T-cell (primary cell): ENCODE results near the gene IFNAR1. TPM values are rescaled to one million over a fixed set of nuclear protein-coding genes. Genes with fewer than 3 reads are reported as not detected.

Source experiments
- ATAC-seq, 4 experiments: fragments of 200-7000 bp in 3 of 4; fragments of 150-1000 bp in 1 of 4; cut with Tn5 transposase; replicated peaks in 1 of 4; 1 replicate in 3 of 4; 2 replicates in 1 of 4; pipeline ENCODE4 v1.10.0; 2021; ENCODE audit warnings: moderate library complexity in 3 of 4, mild to moderate bottlenecking in 2 of 4, moderate number of reproducible peaks in 1 of 4
- CTCF ChIA-PET, 2 donors: fragments of 300-600 bp; sonication (Branson Sonifier 250); formaldehyde crosslinking; loops; one replicate each; lab custom pipeline; 2022; ENCODE audit warnings: antibody characterized with exemption in 2 of 2; lab: Charles Lee
- POLR2A ChIA-PET, 2 donors: fragments of 300-600 bp; sonication (Branson Sonifier 250); formaldehyde crosslinking; loops; one replicate each; lab custom pipeline; 2022; ENCODE audit warnings: antibody characterized with exemption in 2 of 2; lab: Charles Lee
- DNase-seq, 35 experiments: peaks; one replicate each; pipeline versions ENCODE4 v3.0.0 to v3.0.0-alpha.2; 2013 to 2023
- H3K27ac ChIP-seq: one replicate; pipeline ENCODE4 v1.5.1; 2013; ENCODE audit warnings: low read length
- H3K27me3 ChIP-seq, 2 experiments: replicated peaks in 1 of 2; 1 replicate in 1 of 2; 2 replicates in 1 of 2; pipeline versions ENCODE4 v1.6.1 to v1.7.0; 2013; ENCODE audit warnings: low read length in 1 of 2, mixed read lengths in 1 of 2; ENCODE audit not compliant: control insufficient read depth in 2 of 2, insufficient read depth in 2 of 2; ENCODE audit errors: extremely low read depth in 1 of 2
- H3K36me3 ChIP-seq, 2 donors: 1 replicate in 1 of 2; 2 replicates in 1 of 2; pipeline versions ENCODE4 v1.6.1 to v1.7.0; 2013; ENCODE audit warnings: low read length in 1 of 2; ENCODE audit not compliant: control insufficient read depth in 2 of 2, insufficient read depth in 1 of 2; ENCODE audit errors: extremely low read depth in 1 of 2
- H3K4me1 ChIP-seq, 2 experiments: 1 replicate in 1 of 2; 2 replicates in 1 of 2; pipeline versions ENCODE4 v1.6.1 to v1.7.0; 2013; ENCODE audit warnings: low read length in 2 of 2, mixed read lengths in 1 of 2; ENCODE audit not compliant: insufficient read depth in 2 of 2, control insufficient read depth in 1 of 2; ENCODE audit errors: extremely low read depth in 1 of 2
- H3K4me3 ChIP-seq, 2 donors: 1 replicate in 1 of 2; 2 replicates in 1 of 2; pipeline versions ENCODE4 v1.5.1 to v1.7.0; 2013; ENCODE audit warnings: mild to moderate bottlenecking in 2 of 2, low read length in 1 of 2, moderate library complexity in 1 of 2; ENCODE audit not compliant: control insufficient read depth in 1 of 2; ENCODE audit errors: extremely low read depth in 1 of 2
- H3K9me3 ChIP-seq: 2 replicates; pipeline ENCODE4 v1.7.0; 2013
- H3K27ac Mint-ChIP-seq, 2 donors: one replicate each; pipeline ENCODE4 v1.8.0; 2020 to 2021; ENCODE audit warnings: mild to moderate bottlenecking in 2 of 2, mixed read lengths in 2 of 2
- H3K27me3 Mint-ChIP-seq, 2 donors: one replicate each; pipeline ENCODE4 v1.8.0; 2021 to 2022; ENCODE audit warnings: mixed read lengths in 2 of 2
- H3K36me3 Mint-ChIP-seq: one replicate; pipeline ENCODE4 v1.8.0; 2021; ENCODE audit warnings: mixed read lengths
- H3K4me1 Mint-ChIP-seq, 3 donors: one replicate each; pipeline ENCODE4 v1.8.0; 2020 to 2022; ENCODE audit warnings: mixed read lengths in 3 of 3, mild to moderate bottlenecking in 1 of 3
- H3K4me3 Mint-ChIP-seq, 3 donors: one replicate each; pipeline ENCODE4 v1.8.0; 2020 to 2022; ENCODE audit warnings: mild to moderate bottlenecking in 3 of 3, mixed read lengths in 3 of 3, moderate library complexity in 3 of 3
- H3K9me3 Mint-ChIP-seq, 3 donors: one replicate each; pipeline ENCODE4 v1.8.0; 2020 to 2022; ENCODE audit warnings: mixed read lengths in 3 of 3
- WGBS: methylation state at CpG from one replicate; pipeline ENCODE4 v1.1.5; 2013; ENCODE audit warnings: missing lambda C conversion rate; ENCODE audit not compliant: insufficient coverage; 5-methylcytosine and 5-hydroxymethylcytosine counted together
- total RNA-seq, 35 experiments: library from RNA in 6 of 35; stranded (reverse) in 6 of 35; fragments of 120-200 nt in 1 of 35; gene quantifications; one replicate each; pipeline versions ENCODE4 v1.2.1 to v1.2.4 and lab custom pipeline; 2013 to 2026

The IFNAR1 gene
- total RNA-seq, 5 donors from 2014 or later (not counting 1 experiment from before 2014, with no cell fraction given), result 22.1 to 51.1 (median 45.6) TPM

DNA sequence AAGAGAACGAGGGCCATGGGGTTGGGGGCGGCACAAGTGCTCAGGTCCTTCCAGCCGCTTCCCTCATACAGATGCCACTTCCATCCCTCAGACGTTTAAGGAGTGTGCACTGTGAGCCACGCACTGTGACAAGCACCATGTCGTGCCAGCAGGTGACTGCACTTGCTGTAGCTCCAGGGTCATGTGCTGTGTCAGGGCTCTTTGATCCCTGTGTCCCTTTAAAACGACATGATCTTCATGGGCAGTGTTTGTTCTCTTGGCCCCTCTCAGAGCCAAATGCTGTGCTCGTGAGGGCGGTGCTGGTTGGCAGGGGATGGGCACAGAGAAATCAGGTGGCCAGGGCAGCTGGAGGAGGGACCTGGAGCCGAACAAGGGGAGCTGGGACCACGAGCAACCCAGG lies 38.7 kb upstream of the IFNAR1 start:
- peaks cover 52% of the 10 kb centered on the region for H3K36me3 Mint-ChIP-seq
- CTCF ChIA-PET, result no interaction called here

DNA sequence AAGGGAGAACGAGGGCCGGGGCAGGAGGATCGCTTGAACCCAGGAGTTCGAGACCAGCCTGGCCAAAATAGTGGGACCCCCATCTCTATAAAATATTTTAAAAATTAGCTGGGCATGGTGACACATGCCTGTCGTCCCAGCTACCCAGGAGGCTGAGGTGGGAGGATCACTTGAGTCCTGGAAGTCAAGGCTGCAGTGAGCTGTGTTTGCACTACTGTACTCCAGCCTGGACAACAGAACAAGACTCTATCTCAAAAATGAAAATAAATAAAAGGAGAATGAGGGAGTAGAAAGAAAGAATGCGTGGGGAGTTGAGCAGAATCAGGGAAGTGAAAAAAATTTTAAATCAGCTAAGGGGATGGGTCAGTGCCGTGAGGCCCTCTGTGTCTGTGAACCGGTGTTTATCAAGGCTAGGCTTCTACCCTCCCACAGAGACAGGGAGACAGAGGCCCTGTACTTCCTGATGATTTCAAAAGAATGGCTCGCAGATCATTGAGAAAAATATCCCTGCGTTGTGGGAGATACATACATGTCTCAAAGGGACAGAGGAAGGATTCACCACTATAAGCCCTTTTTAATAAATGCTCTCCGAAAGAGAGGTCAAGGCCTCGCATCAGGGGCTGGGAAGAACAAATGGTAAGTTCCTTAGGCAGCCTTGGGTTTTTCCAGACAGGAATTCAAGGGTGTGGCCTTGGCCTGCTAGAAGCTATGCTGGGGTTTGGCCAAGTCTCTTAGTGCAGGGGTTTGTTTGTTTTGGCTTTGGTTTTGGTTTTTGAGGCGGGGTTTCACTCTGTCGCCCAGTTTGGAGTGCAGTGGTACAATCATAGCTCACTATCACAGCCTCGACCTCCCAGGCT lies 37.9 kb upstream of the IFNAR1 start:
- 100% methylated on average over 4 of the region's 15 CpGs for WGBS
- Mint-ChIP-seq H3K27ac (peak overlapping the region in 1 of 2 donors; percentile 52), H3K4me1 (peaks cover 8 to 14% (median 10%) of the 10 kb centered on the region in 3 donors), H3K36me3 (peaks cover 50% of the 10 kb centered on the region), H3K4me3 (no peak overlapping the region), H3K9me3 (no peaks in the 10 kb centered on the region), H3K27me3 (no peaks in the 10 kb centered on the region)
- CTCF ChIA-PET, result no interaction called here
- peaks cover 0 to 4% of the 10 kb centered on the region in 2 experiments for H3K4me1 ChIP-seq
- POLR2A ChIA-PET, result no interaction called here
- H3K9me3 ChIP-seq, result no peaks in the 10 kb centered on the region
- no peaks in the 10 kb centered on the region for H3K27me3 ChIP-seq
- DNase-seq (no peak), ATAC-seq (no peak)
- no peak overlapping the region for H3K4me3 ChIP-seq
- peaks cover 40 to 78% of the 10 kb centered on the region in 2 donors for H3K36me3 ChIP-seq
- no peak overlapping the region for H3K27ac ChIP-seq

More for the DNA sequence above, 38.7 kb upstream of the IFNAR1 start:
- DNase-seq, result no peak
- H3K4me1 ChIP-seq, result peaks cover 0 to 4% of the 10 kb centered on the region in 2 experiments
- WGBS, result 93% methylated on average over 11 of the region's 11 CpGs
- no peak overlapping the region for H3K4me3 ChIP-seq
- H3K27me3 ChIP-seq, result no peaks in the 10 kb centered on the region
- Mint-ChIP-seq H3K27ac (no peak overlapping the region), H3K9me3 (no peaks in the 10 kb centered on the region), H3K4me3 (no peak overlapping the region), H3K4me1 (peaks cover 6 to 14% (median 8%) of the 10 kb centered on the region in 3 donors), H3K27me3 (no peaks in the 10 kb centered on the region)
- H3K27ac ChIP-seq, result no peak overlapping the region
- POLR2A ChIA-PET, result no interaction called here
- ATAC-seq, result no peak
- H3K36me3 ChIP-seq, result peaks cover 45 to 80% of the 10 kb centered on the region in 2 donors
- H3K9me3 ChIP-seq, result no peaks in the 10 kb centered on the region

DNA sequence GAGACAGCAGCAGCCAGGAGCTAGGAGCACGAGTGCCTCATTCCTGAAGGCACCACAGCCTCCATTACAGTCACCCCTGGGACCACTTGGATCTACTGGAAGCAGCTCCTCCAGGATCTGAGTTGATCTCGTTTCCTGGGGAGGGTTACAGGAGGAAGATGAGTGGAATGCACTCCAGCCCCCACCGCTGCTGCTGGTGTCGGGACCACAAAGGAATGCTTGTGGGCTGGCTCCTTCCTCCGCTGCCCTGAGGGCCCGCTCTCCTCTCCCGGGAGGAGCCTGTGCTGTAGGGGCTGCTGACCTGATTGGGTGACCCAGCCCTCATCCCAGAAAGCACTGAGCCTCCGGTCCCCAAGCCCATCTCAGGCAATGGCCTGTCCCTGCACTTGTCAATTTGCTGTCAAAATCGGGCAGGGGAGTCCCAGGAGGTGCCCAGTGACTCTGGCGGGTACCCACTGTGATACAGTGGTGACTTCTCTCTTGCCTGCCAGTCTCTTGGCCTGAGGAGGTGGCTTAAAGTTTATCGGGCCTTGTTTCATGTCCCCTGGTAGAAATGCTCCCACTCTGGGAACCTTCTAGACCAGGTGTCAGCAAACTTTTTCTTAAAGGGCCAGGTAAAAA lies 35.5 kb upstream of the IFNAR1 start:
- ChIA-PET CTCF (no interaction called here), POLR2A (no interaction called here)
- 100% methylated on average over 8 of the region's 11 CpGs for WGBS
- Mint-ChIP-seq H3K27me3 (no peaks in the 10 kb centered on the region), H3K36me3 (peaks cover 51% of the 10 kb centered on the region), H3K4me1 (peaks cover 24 to 28% (median 24%) of the 10 kb centered on the region in 3 donors), H3K27ac (no peak overlapping the region), H3K9me3 (no peaks in the 10 kb centered on the region), H3K4me3 (no peak overlapping the region)
- H3K4me3 ChIP-seq, result no peak overlapping the region
- no peak overlapping the region for H3K27ac ChIP-seq
- H3K9me3 ChIP-seq, result no peaks in the 10 kb centered on the region
- peaks cover 7 to 20% of the 10 kb centered on the region in 2 experiments for H3K4me1 ChIP-seq
- no peaks in the 10 kb centered on the region for H3K27me3 ChIP-seq
- no peak for DNase-seq
- peaks cover 27 to 78% of the 10 kb centered on the region in 2 donors for H3K36me3 ChIP-seq
- ATAC-seq, result no peak

DNA sequence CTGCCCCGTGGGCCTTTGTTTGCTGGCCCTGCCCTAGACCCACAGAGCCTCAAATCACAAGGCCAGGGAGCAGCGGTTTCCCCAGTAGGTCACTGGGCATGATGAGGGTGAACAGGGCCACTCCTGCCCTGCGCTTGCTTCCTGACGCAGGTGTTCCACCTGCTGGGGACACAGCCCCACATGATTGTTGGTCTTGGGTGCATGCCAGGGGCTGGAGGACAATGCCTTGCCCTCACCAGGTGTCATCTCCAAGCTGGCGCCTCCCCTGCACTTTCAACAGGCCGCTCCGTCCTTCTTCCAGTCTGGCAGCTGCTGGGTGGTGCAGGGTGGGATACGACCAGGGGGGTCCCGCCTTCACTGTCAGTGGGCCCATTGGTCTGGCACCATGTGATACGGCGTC lies 34.3 kb upstream of the IFNAR1 start:
- no peak for DNase-seq
- Mint-ChIP-seq H3K27ac (no peak overlapping the region), H3K4me3 (no peak overlapping the region)

DNA sequence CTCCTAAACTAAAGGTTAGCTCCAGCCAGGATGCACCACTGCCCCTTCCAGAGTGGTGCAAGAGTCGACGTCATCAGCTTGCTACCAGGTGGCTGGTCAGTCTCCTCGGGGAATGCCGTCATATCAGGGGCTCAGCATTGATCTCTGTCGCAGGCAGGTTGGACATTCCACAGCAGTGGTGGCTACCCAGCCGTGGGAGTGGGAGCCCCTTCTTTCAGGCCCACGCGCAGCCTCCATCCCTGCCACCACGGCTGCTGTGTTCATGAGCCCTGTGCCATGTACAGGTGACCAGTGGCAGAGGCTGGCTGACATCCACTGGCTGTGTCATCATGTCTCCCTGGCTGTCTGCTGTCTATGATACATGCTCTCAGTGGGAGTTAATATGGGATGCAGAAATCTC lies 33.1 kb upstream of the IFNAR1 start:
- Mint-ChIP-seq H3K9me3 (no peaks in the 10 kb centered on the region), H3K27ac (peak overlapping the region in 1 of 2 donors; percentile 95), H3K36me3 (peaks cover 46% of the 10 kb centered on the region), H3K27me3 (no peaks in the 10 kb centered on the region), H3K4me1 (peaks cover 25 to 35% (median 27%) of the 10 kb centered on the region in 3 donors), H3K4me3 (no peak overlapping the region)
- ATAC-seq (no peak), DNase-seq (no peak)
- peaks cover 7 to 22% of the 10 kb centered on the region in 2 experiments for H3K4me1 ChIP-seq
- H3K4me3 ChIP-seq, result no peak overlapping the region
- ChIA-PET POLR2A (no interaction called here), CTCF (no interaction called here)
- H3K9me3 ChIP-seq, result no peaks in the 10 kb centered on the region
- no peaks in the 10 kb centered on the region for H3K27me3 ChIP-seq
- no peak overlapping the region for H3K27ac ChIP-seq
- H3K36me3 ChIP-seq, result peaks cover 13 to 66% of the 10 kb centered on the region in 2 donors
- 96% methylated on average over 9 of the region's 9 CpGs for WGBS

More for the DNA sequence above, 34.3 kb upstream of the IFNAR1 start:
- WGBS, result 100% methylated on average over 8 of the region's 11 CpGs
- Mint-ChIP-seq H3K36me3 (peaks cover 53% of the 10 kb centered on the region), H3K4me1 (peaks cover 27 to 35% (median 30%) of the 10 kb centered on the region in 3 donors), H3K27me3 (no peaks in the 10 kb centered on the region), H3K9me3 (no peaks in the 10 kb centered on the region)
- no peaks in the 10 kb centered on the region for H3K27me3 ChIP-seq
- peaks cover 24 to 68% of the 10 kb centered on the region in 2 donors for H3K36me3 ChIP-seq
- no peak for ATAC-seq
- CTCF ChIA-PET, result no interaction called here
- POLR2A ChIA-PET, result no interaction called here
- no peak overlapping the region for H3K27ac ChIP-seq
- H3K4me1 ChIP-seq, result peaks cover 7 to 22% of the 10 kb centered on the region in 2 experiments
- H3K4me3 ChIP-seq, result no peak overlapping the region
- H3K9me3 ChIP-seq, result no peaks in the 10 kb centered on the region

DNA sequence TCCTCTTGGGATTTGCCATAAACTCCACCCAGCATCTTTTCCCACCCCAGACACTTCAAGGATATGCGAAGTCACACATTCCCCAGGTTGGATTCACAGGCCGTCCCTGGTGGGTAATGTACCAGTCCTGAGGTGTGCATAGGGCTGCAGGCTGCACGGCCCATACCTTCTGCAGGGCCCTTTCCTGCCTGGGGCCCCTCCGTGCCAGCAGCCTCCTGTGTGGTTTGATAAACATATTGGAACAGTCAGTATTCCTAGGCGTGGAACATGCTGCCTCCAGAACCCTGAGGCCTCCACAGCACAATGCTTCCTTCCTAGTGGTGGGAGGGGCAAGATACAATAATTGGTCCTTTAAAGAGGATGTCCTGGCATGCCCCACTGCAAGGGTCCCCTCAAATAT lies 32.0 kb upstream of the IFNAR1 start:
- Mint-ChIP-seq H3K9me3 (no peaks in the 10 kb centered on the region), H3K27me3 (no peaks in the 10 kb centered on the region), H3K4me1 (peaks cover 29 to 35% (median 30%) of the 10 kb centered on the region in 3 donors), H3K36me3 (peaks cover 44% of the 10 kb centered on the region), H3K4me3 (no peak overlapping the region), H3K27ac (peak overlapping the region in 1 of 2 donors; percentile 95)
- ATAC-seq (no peak), DNase-seq (no peak)
- no peaks in the 10 kb centered on the region for H3K27me3 ChIP-seq
- H3K27ac ChIP-seq, result no peak overlapping the region
- H3K4me3 ChIP-seq, result no peak overlapping the region
- WGBS, result 92% methylated on average over 2 of the region's 5 CpGs
- ChIA-PET CTCF (interaction anchor here in 1 of 2 donors (0.6 kb wide), 1 partner anchor 192 kb away, joined by 3 read pairs; no protein-coding TSS in a partner anchor), POLR2A (no interaction called here)
- no peaks in the 10 kb centered on the region for H3K9me3 ChIP-seq
- H3K4me1 ChIP-seq, result peaks cover 7 to 22% of the 10 kb centered on the region in 2 experiments
- peaks cover 10 to 55% of the 10 kb centered on the region in 2 donors for H3K36me3 ChIP-seq
